Tibial nerve (tissue), 4 donors: Measurements from ENCODE around the gene MBP. TPM values are rescaled to one million over a fixed set of nuclear protein-coding genes. Genes with fewer than 3 reads are reported as not detected.

ENCODE experiments used
- DNase-seq, 2 donors: peaks; one replicate each; pipeline ENCODE4 v3.0.0-alpha.2; 2019; ENCODE audit warnings: low spot score in 2 of 2
- H3K27ac ChIP-seq, 4 donors: fragments of 200-600 bp; sonication (generic) in 3 of 4; one replicate each; pipeline ENCODE4 v1.5.1; 2017 to 2019; ENCODE audit warnings: mild to moderate bottlenecking in 1 of 4
- H3K27me3 ChIP-seq, 2 donors: fragments of 200-600 bp; sonication (generic) in 1 of 2; one replicate each; pipeline versions ENCODE4 v1.5.1 to v1.6.0; 2017 to 2019
- H3K36me3 ChIP-seq, 3 donors: fragments of 200-600 bp; sonication (generic); one replicate each; pipeline ENCODE4 v1.5.1; 2018 to 2019
- H3K4me1 ChIP-seq, 4 donors: fragments of 200-600 bp; sonication (generic) in 3 of 4; one replicate each; pipeline ENCODE4 v1.5.1; 2017 to 2019
- H3K4me3 ChIP-seq, 4 donors: fragments of 200-600 bp; sonication (generic) in 3 of 4; one replicate each; pipeline ENCODE4 v1.5.1; 2017 to 2019; ENCODE audit warnings: mild to moderate bottlenecking in 1 of 4, moderate library complexity in 1 of 4
- H3K9me3 ChIP-seq, 4 donors: fragments of 200-600 bp; sonication (generic) in 3 of 4; one replicate each; pipeline ENCODE4 v1.5.1; 2017 to 2019
- CTCF ChIP-seq, 5 experiments: fragments of 200-600 bp in 3 of 5; fragments of 450-650 bp in 2 of 5; sonication (generic) in 3 of 5; IDR thresholded peaks; one replicate each; pipeline ENCODE4 v1.5.1; 2016 to 2019; ENCODE audit warnings: antibody characterized with exemption in 5 of 5, mild to moderate bottlenecking in 3 of 5, moderate library complexity in 2 of 5
- EP300 ChIP-seq, 2 donors: sonication (generic); formaldehyde crosslinking; IDR thresholded peaks; one replicate each; pipeline ENCODE4 v1.6.1; 2017; ENCODE audit warnings: antibody characterized with exemption in 2 of 2, mild to moderate bottlenecking in 1 of 2
- POLR2A ChIP-seq, 2 donors: fragments of 450-650 bp; IDR thresholded peaks; one replicate each; pipeline ENCODE4 v1.6.1; 2017; ENCODE audit warnings: antibody characterized with exemption in 2 of 2, mild to moderate bottlenecking in 2 of 2, moderate library complexity in 2 of 2
- WGBS, 2 donors: methylation state at CpG; one replicate each; pipeline ENCODE4 v1.1.5; 2018; 5-methylcytosine and 5-hydroxymethylcytosine counted together
- total RNA-seq, 4 donors: library from RNA; depleted of rRNA; stranded (reverse); fragments of >200 nt; gene quantifications; one replicate each; pipeline ENCODE4 v1.1.0, GENCODE V29; 2016

MBP gene
- total RNA-seq, 4 donors from 2014 or later, result 831 to 1,485 (median 1,405) TPM

DNA sequence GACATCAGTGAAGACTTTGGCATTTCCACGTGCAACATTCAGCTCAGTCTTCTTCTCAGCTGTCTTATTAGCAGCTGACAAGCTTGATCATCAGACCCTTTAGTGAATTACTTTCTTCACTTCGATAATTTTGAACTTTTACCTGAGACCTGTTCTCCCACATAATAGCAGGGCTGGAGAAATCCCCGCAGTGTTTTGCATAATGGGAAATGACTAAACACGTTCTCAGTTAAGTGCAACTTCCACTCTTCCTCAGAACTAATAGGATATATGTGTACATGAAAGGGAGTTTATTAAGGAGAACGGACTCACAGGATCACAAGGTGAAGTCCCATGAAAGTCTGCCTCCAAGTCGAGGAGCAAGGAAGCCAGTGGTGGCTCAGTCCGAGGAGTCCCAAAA lies 28.8 kb upstream of the MBP start:
- 83 to 84% methylated on average over 7 of the region's 7 CpGs for WGBS, 2 donors
- DNase-seq, result no peak
- Histone ChIP-seq H3K27me3 (peaks cover 0 to 6% of the 10 kb centered on the region in 2 donors), H3K36me3 (no peaks in the 10 kb centered on the region), H3K4me3 (no peak overlapping the region), H3K27ac (no peak overlapping the region), H3K4me1 (peaks cover 0 to 8% (median 0%) of the 10 kb centered on the region in 4 donors), H3K9me3 (no peaks in the 10 kb centered on the region)
- TF ChIP-seq EP300 (IDR thresholded peaks at IDR 0.05) (no peak), POLR2A (IDR thresholded peaks at IDR 0.05) (no peak)

DNA sequence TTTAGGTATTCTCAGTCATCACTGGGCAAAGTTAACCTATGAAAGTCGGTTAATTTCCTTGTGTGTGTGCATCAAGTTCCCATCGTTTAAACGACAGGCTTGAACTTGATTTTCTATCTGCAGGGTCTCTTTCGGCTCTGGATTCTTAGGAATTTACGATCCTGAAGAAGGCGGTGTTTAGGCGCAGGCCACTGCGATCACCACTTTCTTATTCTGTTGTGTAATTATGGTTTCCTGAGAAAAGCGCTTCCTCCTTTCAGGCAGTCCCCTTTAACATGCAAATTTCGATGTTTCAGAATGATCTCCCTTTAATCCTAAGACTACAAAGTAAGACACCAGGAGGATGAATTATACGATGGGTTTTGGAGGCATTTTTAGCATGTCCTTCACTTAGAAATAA lies 27.9 kb upstream of the MBP start:
- Histone ChIP-seq H3K4me1 (peaks cover 0 to 1% (median 0%) of the 10 kb centered on the region in 4 donors), H3K27ac (no peak overlapping the region), H3K9me3 (no peaks in the 10 kb centered on the region), H3K36me3 (no peaks in the 10 kb centered on the region), H3K27me3 (peaks cover 0 to 3% of the 10 kb centered on the region in 2 donors), H3K4me3 (no peak overlapping the region)
- DNase-seq, result no peak
- 40 to 41% methylated on average over 11 of the region's 11 CpGs for WGBS, 2 donors
- TF ChIP-seq EP300 (IDR thresholded peaks at IDR 0.05) (no peak), CTCF (IDR thresholded peaks at IDR 0.05) (no peak)

GRCh38 chr18:77157312-77157711 lies 24.7 kb upstream of the MBP start:
- no peak for TF ChIP-seq CTCF (IDR thresholded peaks at IDR 0.05)
- no peak for TF ChIP-seq POLR2A (IDR thresholded peaks at IDR 0.05)
- no peak for TF ChIP-seq EP300 (IDR thresholded peaks at IDR 0.05)
- H3K4me3 ChIP-seq, result no peak overlapping the region
- WGBS, 2 donors, result 45 to 48% methylated on average over 4 of the region's 4 CpGs
- H3K27me3 ChIP-seq, result no peaks in the 10 kb centered on the region
- no peaks in the 10 kb centered on the region for H3K36me3 ChIP-seq
- no peaks in the 10 kb centered on the region for H3K9me3 ChIP-seq
- DNase-seq, result no peak
- H3K4me1 ChIP-seq, result no peaks in the 10 kb centered on the region
- H3K27ac ChIP-seq, result no peak overlapping the region

DNA sequence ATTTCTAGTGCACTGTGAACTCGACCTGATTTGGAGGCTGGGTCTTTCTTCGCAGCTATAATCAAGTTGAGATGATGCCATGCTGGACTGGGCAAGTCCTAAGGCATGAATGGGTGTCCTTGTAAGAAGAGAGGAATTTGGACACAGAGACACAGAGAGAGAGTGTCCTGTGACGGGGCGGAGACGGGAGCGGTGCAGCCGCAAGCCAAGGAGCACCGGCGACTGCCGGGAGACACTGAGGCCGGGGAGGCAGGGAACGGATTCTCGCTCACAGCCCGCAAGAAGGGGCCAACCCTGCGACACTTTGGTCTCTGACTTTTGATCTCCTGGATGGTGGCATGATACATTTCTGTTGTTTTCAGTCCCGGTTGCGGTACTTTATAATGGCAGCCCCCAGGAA lies 22.4 kb upstream of the MBP start:
- Histone ChIP-seq H3K9me3 (no peaks in the 10 kb centered on the region), H3K27me3 (no peaks in the 10 kb centered on the region), H3K27ac (no peak overlapping the region), H3K4me1 (peaks cover 0 to 5% (median 0%) of the 10 kb centered on the region in 4 donors), H3K36me3 (no peaks in the 10 kb centered on the region), H3K4me3 (no peak overlapping the region)
- 89 to 90% methylated on average over 17 of the region's 17 CpGs for WGBS, 2 donors
- no peak for DNase-seq
- TF ChIP-seq POLR2A (IDR thresholded peaks at IDR 0.05) (no peak), EP300 (IDR thresholded peaks at IDR 0.05) (no peak), CTCF (IDR thresholded peaks at IDR 0.05) (no peak)

GRCh38 chr18:77153404-77153803 lies 20.8 kb upstream of the MBP start:
- Histone ChIP-seq H3K27me3 (no peaks in the 10 kb centered on the region), H3K4me1 (peaks cover 0 to 6% (median 0%) of the 10 kb centered on the region in 4 donors), H3K36me3 (no peaks in the 10 kb centered on the region), H3K27ac (no peak overlapping the region), H3K9me3 (no peaks in the 10 kb centered on the region), H3K4me3 (no peak overlapping the region)
- TF ChIP-seq EP300 (IDR thresholded peaks at IDR 0.05) (no peak), POLR2A (IDR thresholded peaks at IDR 0.05) (no peak), CTCF (IDR thresholded peaks at IDR 0.05) (no peak)
- WGBS, 2 donors, result 65 to 83% methylated on average over 6 of the region's 6 CpGs
- DNase-seq, result no peak
